Sciatic nerve (tissue), 2 donors: Measurements from ENCODE around the gene FGA. TPM values are rescaled to one million over a fixed set of nuclear protein-coding genes. Genes with fewer than 3 reads are reported as not detected.

ENCODE experiments used
- ATAC-seq: fragments of 200-7000 bp; cut with Tn5 transposase; one replicate; pipeline ENCODE4 v1.9.1; 2020; ENCODE audit warnings: mild to moderate bottlenecking, moderate library complexity
- DNase-seq: peaks from one replicate; pipeline ENCODE4 v3.0.0-alpha.2; 2020; ENCODE audit warnings: low spot score
- intact Hi-C: fragments of 100-400 bp; cut with DNase I; formaldehyde crosslinking; loops from one replicate; pipeline ENCODE4 v1.14.2; 2022
- total RNA-seq: library from RNA; stranded (reverse); fragmentation: NEBNext Ultra II Directional; extraction: Animal tissue kit (Norgen Biotek cat#: 25700); gene quantifications from one replicate; pipeline ENCODE4 v1.2.1, GENCODE V29; 2021
- donor health status: DM: no; HTN: no; CAD: no.
- donor health status: DM: no; HTN: no; CAD: no.

Gene FGA
- not detected for total RNA-seq

- ATAC-seq (no peak), DNase-seq (no peak)
- intact Hi-C loops: no loop called here
Observed at GRCh38 chr4:154590329-154591006, at the start of gene FGA. FGA (minus strand) TSS chr4:154590742; CDS start chr4:154590687, 55 bp downstream.

GRCh38 chr4:154634058-154634457, 43.5 kb upstream of the FGA start:
- intact Hi-C loops: no loop called here
- DNase-seq: no peak
- no peak for ATAC-seq

- ATAC-seq (no peak), DNase-seq (no peak)
- intact Hi-C loops: no loop called here
Observed at GRCh38 chr4:154631828-154632227, 41.3 kb upstream of the FGA start.

- no peak for DNase-seq
- intact Hi-C loops: no loop called here
- no peak for ATAC-seq
Observed at GRCh38 chr4:154630324-154630723, 39.8 kb upstream of the FGA start.

GRCh38 chr4:154626793-154627484, 36.4 kb upstream of the FGA start:
- intact Hi-C loops: no loop called here
- DNase-seq (peak; percentile 74), ATAC-seq (peak; percentile 86)

GRCh38 chr4:154625971-154626370, 35.4 kb upstream of the FGA start:
- DNase-seq (no peak), ATAC-seq (no peak)
- intact Hi-C loops: no loop called here

GRCh38 chr4:154623995-154624394, 33.5 kb upstream of the FGA start:
- intact Hi-C loops: loop anchor here (5.0 kb wide), 1 partner anchor 117 kb away; no protein-coding TSS in a partner anchor
- ATAC-seq (no peak), DNase-seq (no peak)

- intact Hi-C loops: loop anchor here (5.0 kb wide), 1 partner anchor 116 kb away; no protein-coding TSS in a partner anchor
- DNase-seq (no peak), ATAC-seq (no peak)
Observed at GRCh38 chr4:154623436-154623835, 32.9 kb upstream of the FGA start.

GRCh38 chr4:154622598-154622997, 32.1 kb upstream of the FGA start:
- intact Hi-C loops: loop anchor here (5.0 kb wide), 1 partner anchor 115 kb away; no protein-coding TSS in a partner anchor
- ATAC-seq (no peak), DNase-seq (no peak)

- no peak for ATAC-seq
- DNase-seq: no peak
- intact Hi-C loops: loop anchor here (5.0 kb wide), 1 partner anchor 113 kb away; no protein-coding TSS in a partner anchor
Observed at GRCh38 chr4:154620111-154620510, 29.6 kb upstream of the FGA start.

GRCh38 chr4:154618708-154619315, 28.3 kb upstream of the FGA start:
- ATAC-seq: no peak
- intact Hi-C loops: no loop called here
- peak; percentile 67 for DNase-seq

- ATAC-seq (no peak), DNase-seq (no peak)
- intact Hi-C loops: no loop called here
Observed at GRCh38 chr4:154617820-154618317, 27.3 kb upstream of the FGA start.

GRCh38 chr4:154616731-154617130, 26.2 kb upstream of the FGA start:
- ATAC-seq (no peak), DNase-seq (no peak)
- intact Hi-C loops: no loop called here

GRCh38 chr4:154616287-154616686, 25.7 kb upstream of the FGA start:
- no peak for ATAC-seq
- intact Hi-C loops: no loop called here
- no peak for DNase-seq

- ATAC-seq (no peak), DNase-seq (no peak)
- intact Hi-C loops: no loop called here
Observed at GRCh38 chr4:154615211-154615610, 24.7 kb upstream of the FGA start.

- ATAC-seq: no peak
- intact Hi-C loops: no loop called here
- DNase-seq: no peak
Observed at GRCh38 chr4:154614306-154614705, 23.8 kb upstream of the FGA start.

GRCh38 chr4:154612472-154613414, 22.2 kb upstream of the FGA start, which contains the start of gene FGG:
FGG (minus strand) TSS chr4:154612656; CDS start chr4:154612609, 47 bp downstream.
- no peak for DNase-seq
- intact Hi-C loops: no loop called here
- ATAC-seq: no peak

GRCh38 chr4:154611833-154612232, 21.3 kb upstream of the FGA start:
- no peak for ATAC-seq
- intact Hi-C loops: no loop called here
- DNase-seq: no peak

GRCh38 chr4:154610582-154610981, 20.0 kb upstream of the FGA start:
- intact Hi-C loops: no loop called here
- ATAC-seq: no peak

More at GRCh38 chr4:154610582-154610981, 20.0 kb upstream of the FGA start:
- no peak for DNase-seq
